B cell (primary cell): ENCODE data around the gene CDH5. TPM values are rescaled to one million over a fixed set of nuclear protein-coding genes. Genes with fewer than 3 reads are reported as not detected.

ENCODE experiments used
- ATAC-seq: fragments of 200-7000 bp; cut with Tn5 transposase; one replicate; pipeline ENCODE4 v1.10.0; 2021; ENCODE audit warnings: low read depth, mild to moderate bottlenecking, moderate number of reproducible peaks, moderate library complexity
- CTCF ChIA-PET: fragments of 350-600 bp; sonication (Branson Sonifier 250); formaldehyde crosslinking; loops from one replicate; lab custom pipeline; 2021; ENCODE audit warnings: antibody characterized with exemption, inconsistent platforms; lab: Charles Lee
- POLR2A ChIA-PET: fragments of 350-600 bp; sonication (Branson Sonifier 250); formaldehyde crosslinking; loops from one replicate; lab custom pipeline; 2021; ENCODE audit warnings: antibody characterized with exemption; lab: Charles Lee
- DNase-seq: peaks from one replicate; pipeline ENCODE4 v3.0.0; 2013
- H2AFZ ChIP-seq: 2 replicates; pipeline ENCODE4 v1.6.1; 2012; ENCODE audit warnings: mild to moderate bottlenecking, low read depth, low read length; ENCODE audit not compliant: insufficient read depth, poor library complexity, severe bottlenecking
- H3K27ac ChIP-seq, 2 donors: 1 replicate in 1 of 2; 2 replicates in 1 of 2; pipeline ENCODE4 v1.5.1; 2012 to 2013; ENCODE audit warnings: low read length in 2 of 2, mild to moderate bottlenecking in 2 of 2, moderate library complexity in 1 of 2
- H3K27me3 ChIP-seq, 4 experiments: fragments of 200-600 bp in 1 of 4; sonication (generic) in 1 of 4; replicated peaks in 1 of 4; 1 replicate in 2 of 4; 2 replicates in 2 of 4; pipeline versions ENCODE4 v1.6.1 to v1.7.0; 2013 to 2016; ENCODE audit warnings: low read length in 3 of 4, mild to moderate bottlenecking in 2 of 4, mixed read lengths in 1 of 4, moderate library complexity in 1 of 4; ENCODE audit not compliant: insufficient read depth in 4 of 4, control insufficient read depth in 3 of 4; ENCODE audit errors: control extremely low read depth in 1 of 4
- H3K36me3 ChIP-seq, 2 experiments: replicated peaks in 1 of 2; 1 replicate in 1 of 2; 2 replicates in 1 of 2; pipeline versions ENCODE4 v1.6.1 to v1.7.1; 2013; ENCODE audit warnings: low read length in 1 of 2; ENCODE audit not compliant: insufficient read depth in 2 of 2, control insufficient read depth in 1 of 2; ENCODE audit errors: control extremely low read depth in 1 of 2, extremely low read depth in 1 of 2
- H3K4me1 ChIP-seq, 2 donors: fragments of 200-600 bp in 1 of 2; sonication (generic) in 1 of 2; 1 replicate in 1 of 2; 2 replicates in 1 of 2; pipeline versions ENCODE4 v1.5.1 to v1.6.1; 2013 to 2017; ENCODE audit warnings: low read length in 2 of 2; ENCODE audit not compliant: control insufficient read depth in 2 of 2, insufficient read depth in 2 of 2
- H3K4me2 ChIP-seq: replicated peaks from 2 replicates; pipeline ENCODE3; 2012; ENCODE audit warnings: mild to moderate bottlenecking, low read depth, low read length; ENCODE audit not compliant: poor library complexity, severe bottlenecking
- H3K4me3 ChIP-seq, 5 experiments: fragments of 200-600 bp in 1 of 5; sonication (generic) in 1 of 5; 1 replicate in 3 of 5; 2 replicates in 2 of 5; pipeline versions ENCODE4 v1.5.1 to v1.7.0; 2011 to 2016; ENCODE audit warnings: low read length in 4 of 5, mild to moderate bottlenecking in 4 of 5, low read depth in 2 of 5, control low read depth in 1 of 5, moderate library complexity in 1 of 5; ENCODE audit not compliant: insufficient read depth in 1 of 5; ENCODE audit errors: control extremely low read depth in 1 of 5, extremely low read depth in 1 of 5
- H3K79me2 ChIP-seq: fragments of 200-600 bp; sonication (generic); one replicate; pipeline ENCODE4 v1.6.0; 2016; ENCODE audit warnings: low read length; ENCODE audit not compliant: control insufficient read depth, insufficient read depth
- H3K9ac ChIP-seq: fragments of 200-600 bp; sonication (generic); 2 replicates; pipeline ENCODE4 v1.6.1; 2017; ENCODE audit warnings: mild to moderate bottlenecking, low read length, moderate library complexity
- H3K9me3 ChIP-seq, 3 donors: one replicate each; pipeline versions ENCODE4 v1.6.1 to v1.7.1; 2013; ENCODE audit warnings: low read length in 2 of 3; ENCODE audit not compliant: control insufficient read depth in 2 of 3, insufficient read depth in 1 of 3; ENCODE audit errors: control extremely low read depth in 1 of 3
- H4K20me1 ChIP-seq: 2 replicates; pipeline ENCODE4 v1.6.0; 2012; ENCODE audit warnings: mild to moderate bottlenecking, low read length; ENCODE audit not compliant: insufficient read depth, control insufficient read depth, poor library complexity, severe bottlenecking
- H3K27ac Mint-ChIP-seq: one replicate; pipeline ENCODE4 v1.8.0; 2021; ENCODE audit warnings: mixed read lengths
- H3K27me3 Mint-ChIP-seq: one replicate; pipeline ENCODE4 v1.8.0; 2021; ENCODE audit warnings: mixed read lengths
- H3K4me1 Mint-ChIP-seq: one replicate; pipeline ENCODE4 v1.8.0; 2021; ENCODE audit warnings: mixed read lengths
- H3K4me3 Mint-ChIP-seq: one replicate; pipeline ENCODE4 v1.8.0; 2021; ENCODE audit warnings: mixed read lengths
- H3K9me3 Mint-ChIP-seq: one replicate; pipeline ENCODE4 v1.8.0; 2022; ENCODE audit warnings: mixed read lengths; ENCODE audit not compliant: insufficient read depth
- CTCF ChIP-seq: fragments of 200-600 bp; IDR thresholded peaks from one replicate; pipeline ENCODE4 v1.8.0; 2022; ENCODE audit warnings: antibody characterized with exemption, mild to moderate bottlenecking
- EZH2 ChIP-seq: IDR thresholded peaks from 2 replicates; pipeline ENCODE4 v1.6.1; 2012; ENCODE audit warnings: borderline replicate concordance, low read depth, mild to moderate bottlenecking, moderate library complexity, low read length; ENCODE audit not compliant: insufficient read depth, poor library complexity, severe bottlenecking
- WGBS: methylation state at CpG from one replicate; pipeline ENCODE4 v1.1.5; 2013; ENCODE audit warnings: missing lambda C conversion rate; ENCODE audit not compliant: insufficient coverage; 5-methylcytosine and 5-hydroxymethylcytosine counted together
- intact Hi-C: fragments of 100-400 bp; cut with micrococcal nuclease; formaldehyde crosslinking; loops from one replicate; pipeline ENCODE4 v1.10.0; 2022
- polyA plus RNA-seq: library from polyadenylated mRNA; depleted of rRNA; stranded (reverse); fragments of >200 nt; gene quantifications from 2 replicates; pipeline ENCODE4 v1.2.3, GENCODE V29; 2012
- total RNA-seq, 2 donors: library from RNA; stranded (reverse); fragments of 120-200 nt in 1 of 2; gene quantifications; 1 replicate in 1 of 2; 2 replicates in 1 of 2; pipeline versions ENCODE4 v1.2.3 to v1.2.4, GENCODE V29; 2013 to 2022

Gene CDH5
- total and polyA plus RNA-seq, 2 donors (not counting 1 experiment from before 2014, with no cell fraction given), result not detected

GRCh38 chr16:66386629-66387622, 20.4 kb downstream of the CDH5 start:
- H3K4me2 ChIP-seq, result no peak overlapping the region
- ChIA-PET POLR2A (no interaction called here), CTCF (no interaction called here)
- no peaks in the 10 kb centered on the region for H3K4me1 ChIP-seq
- no peaks in the 10 kb centered on the region for H4K20me1 ChIP-seq
- no peaks in the 10 kb centered on the region for H3K9me3 ChIP-seq
- H3K9ac ChIP-seq, result no peak overlapping the region
- no peak for DNase-seq
- H3K27ac Mint-ChIP-seq, result no peak overlapping the region
- no peak overlapping the region for H3K27ac ChIP-seq
- no peaks in the 10 kb centered on the region for H3K27me3 ChIP-seq
- peaks cover 27% of the 10 kb centered on the region for H3K27me3 Mint-ChIP-seq
- ATAC-seq, result no peak
- H3K9me3 Mint-ChIP-seq, result no peaks in the 10 kb centered on the region
- no peak overlapping the region for H2AFZ ChIP-seq
- 96% methylated on average over 16 of the region's 20 CpGs for WGBS
- no peaks in the 10 kb centered on the region for H3K4me1 Mint-ChIP-seq
- H3K79me2 ChIP-seq, result no peaks in the 10 kb centered on the region
- intact Hi-C loops, result no loop called here
- no peaks in the 10 kb centered on the region for H3K36me3 ChIP-seq
- H3K4me3 Mint-ChIP-seq, result no peak overlapping the region
- TF ChIP-seq CTCF (no peak), EZH2 (no peak)
- no peak overlapping the region for H3K4me3 ChIP-seq

GRCh38 chr16:66387817-66388332, 21.4 kb downstream of the CDH5 start:
- H3K27me3 ChIP-seq, result no peaks in the 10 kb centered on the region
- H3K9ac ChIP-seq, result no peak overlapping the region
- no peaks in the 10 kb centered on the region for H3K4me1 Mint-ChIP-seq
- no peak overlapping the region for H3K4me2 ChIP-seq
- no peaks in the 10 kb centered on the region for H3K79me2 ChIP-seq
- no peak for DNase-seq
- no peak overlapping the region for H2AFZ ChIP-seq
- H3K4me3 Mint-ChIP-seq, result no peak overlapping the region
- peaks cover 27% of the 10 kb centered on the region for H3K27me3 Mint-ChIP-seq
- no peak overlapping the region for H3K27ac Mint-ChIP-seq
- TF ChIP-seq CTCF, result no peak
- no peak for TF ChIP-seq EZH2
- no peaks in the 10 kb centered on the region for H3K36me3 ChIP-seq
- CTCF ChIA-PET, result no interaction called here
- H3K4me3 ChIP-seq, result no peak overlapping the region
- POLR2A ChIA-PET, result no interaction called here
- no peaks in the 10 kb centered on the region for H3K9me3 Mint-ChIP-seq
- no peaks in the 10 kb centered on the region for H4K20me1 ChIP-seq
- no peak overlapping the region for H3K27ac ChIP-seq
- H3K9me3 ChIP-seq, result no peaks in the 10 kb centered on the region
- intact Hi-C loops, result no loop called here
- ATAC-seq, result no peak
- WGBS, result no CpG with 5 or more reads among the region's 2 CpGs
- H3K4me1 ChIP-seq, result no peaks in the 10 kb centered on the region
